Lung (tissue), 12 donors: Measurements from ENCODE around the gene PSEN1. TPM values are rescaled to one million over a fixed set of nuclear protein-coding genes. Genes with fewer than 3 reads are reported as not detected.

Source experiments
- ATAC-seq: fragments of 200-7000 bp; cut with Tn5 transposase; one replicate; pipeline ENCODE4 v1.9.1; 2020; ENCODE audit warnings: moderate number of reproducible peaks; ENCODE audit not compliant: insufficient read depth, low FRiP score
- DNase-seq, 3 donors: peaks; one replicate each; pipeline ENCODE4 v3.0.0-alpha.2; 2013 to 2017
- H3K27ac ChIP-seq, 2 donors: one replicate each; pipeline ENCODE4 v1.5.1; 2013; ENCODE audit warnings: mild to moderate bottlenecking in 2 of 2, moderate library complexity in 2 of 2, control low read depth in 1 of 2, inconsistent platforms in 1 of 2, low read depth in 1 of 2, low read length in 1 of 2
- H3K27me3 ChIP-seq, 3 donors: one replicate each; pipeline ENCODE4 v1.5.1; 2013; ENCODE audit warnings: low read length in 2 of 3; ENCODE audit not compliant: control insufficient read depth in 3 of 3, insufficient read depth in 3 of 3
- H3K36me3 ChIP-seq, 4 donors: one replicate each; pipeline ENCODE4 v1.5.1; 2013; ENCODE audit warnings: low read length in 4 of 4, mild to moderate bottlenecking in 1 of 4, moderate library complexity in 1 of 4; ENCODE audit not compliant: control insufficient read depth in 4 of 4, insufficient read depth in 4 of 4
- H3K4me1 ChIP-seq, 5 donors: one replicate each; pipeline ENCODE4 v1.5.1; 2013; ENCODE audit warnings: low read length in 5 of 5, mild to moderate bottlenecking in 2 of 5, moderate library complexity in 1 of 5; ENCODE audit not compliant: control insufficient read depth in 5 of 5, insufficient read depth in 5 of 5
- H3K4me3 ChIP-seq: one replicate; pipeline ENCODE4 v1.5.1; 2013; ENCODE audit warnings: mild to moderate bottlenecking, control low read depth, moderate library complexity
- H3K9ac ChIP-seq, 2 donors: one replicate each; pipeline ENCODE4 v1.5.1; 2013; ENCODE audit warnings: low read length in 2 of 2, control low read depth in 1 of 2; ENCODE audit not compliant: insufficient read depth in 1 of 2
- H3K9me3 ChIP-seq, 4 donors: one replicate each; pipeline ENCODE4 v1.5.1; 2013; ENCODE audit warnings: low read length in 3 of 4, mild to moderate bottlenecking in 1 of 4, moderate library complexity in 1 of 4; ENCODE audit not compliant: control insufficient read depth in 4 of 4, insufficient read depth in 3 of 4
- CTCF ChIP-seq: IDR thresholded peaks from 2 replicates; pipeline ENCODE4 v1.5.1; 2012; ENCODE audit warnings: mild to moderate bottlenecking; ENCODE audit errors: control extremely low read depth, extremely low read depth
- WGBS, 2 donors: extraction: QIAGEN DNeasy Blood & Tissue Kit; methylation state at CpG; one replicate each; pipeline ENCODE4 v1.1.7; 2013; 5-methylcytosine and 5-hydroxymethylcytosine counted together
- polyA plus RNA-seq, 2 donors: library from polyadenylated mRNA; stranded (reverse); fragments of 200-250 nt; gene quantifications; one replicate each; pipeline ENCODE4 v1.2.1, GENCODE V29; 2013
- total RNA-seq, 2 donors: library from RNA; depleted of rRNA in 1 of 2; stranded (reverse); fragments of >200 nt in 1 of 2; gene quantifications; one replicate each; pipeline ENCODE4 v1.2.1, GENCODE V29; 2014 to 2021
- donor health status: control.
- donor health status: control.
- donor health status: Bipolar disorder and iron deficiency.
- donor health status: healthy.
- donor health status: DM: yes; HTN: yes; CAD: no.

The PSEN1 gene
- total and polyA plus RNA-seq, 4 donors: 33.6 to 64.7 (median 50.6) TPM

- H3K27me3 ChIP-seq: no peaks in the 10 kb centered on the region
- H3K9me3 ChIP-seq: no peaks in the 10 kb centered on the region
- H3K27ac ChIP-seq: no peak overlapping the region
- no peak for TF ChIP-seq CTCF
- DNase-seq (no peak), ATAC-seq (no peak)
- no peak overlapping the region for H3K4me3 ChIP-seq
- no peak overlapping the region for H3K9ac ChIP-seq
- peaks cover 7 to 11% (median 8%) of the 10 kb centered on the region in 5 donors for H3K4me1 ChIP-seq
- 98 to 100% methylated on average over 1 of the region's 1 CpG for WGBS, 2 donors
- peaks cover 0 to 4% (median 0%) of the 10 kb centered on the region in 4 donors for H3K36me3 ChIP-seq
These were observed 4.6 kb downstream of the PSEN1 start for GRCh38 chr14:73140811-73141323.

- Histone ChIP-seq H3K36me3 (peaks cover 0 to 4% (median 0%) of the 10 kb centered on the region in 4 donors), H3K9me3 (no peaks in the 10 kb centered on the region), H3K4me3 (no peak overlapping the region), H3K27ac (no peak overlapping the region), H3K27me3 (no peaks in the 10 kb centered on the region), H3K4me1 (peaks cover 5 to 8% (median 6%) of the 10 kb centered on the region in 5 donors), H3K9ac (no peak overlapping the region)
- TF ChIP-seq CTCF: no peak
- ATAC-seq (no peak), DNase-seq (no peak)
- 81 to 89% methylated on average over 2 of the region's 2 CpGs for WGBS, 2 donors
These were observed 5.9 kb downstream of the PSEN1 start for GRCh38 chr14:73142216-73142615.

- Histone ChIP-seq H3K9ac (no peak overlapping the region), H3K4me1 (peaks cover 0 to 3% (median 0%) of the 10 kb centered on the region in 5 donors), H3K9me3 (no peaks in the 10 kb centered on the region), H3K36me3 (peaks cover 2 to 8% (median 3%) of the 10 kb centered on the region in 4 donors), H3K27me3 (no peaks in the 10 kb centered on the region), H3K4me3 (no peak overlapping the region), H3K27ac (no peak overlapping the region)
- 91 to 96% methylated on average over 5 of the region's 5 CpGs for WGBS, 2 donors
- ATAC-seq (no peak), DNase-seq (no peak)
- no peak for TF ChIP-seq CTCF
These were observed 6.7 kb downstream of the PSEN1 start for GRCh38 chr14:73143003-73143402.

GRCh38 chr14:73143617-73144016, 7.3 kb downstream of the PSEN1 start:
- no peaks in the 10 kb centered on the region for H3K9me3 ChIP-seq
- H3K27ac ChIP-seq: no peak overlapping the region
- ATAC-seq (no peak), DNase-seq (no peak)
- no peaks in the 10 kb centered on the region for H3K27me3 ChIP-seq
- no peak overlapping the region for H3K9ac ChIP-seq
- no peak for TF ChIP-seq CTCF
- H3K36me3 ChIP-seq: peaks cover 3 to 8% (median 7%) of the 10 kb centered on the region in 4 donors
- H3K4me3 ChIP-seq: no peak overlapping the region
- 94 to 97% methylated on average over 3 of the region's 3 CpGs for WGBS, 2 donors
- H3K4me1 ChIP-seq: peaks cover 0 to 3% (median 0%) of the 10 kb centered on the region in 5 donors
